Loucy (cell line): Measurements from ENCODE around the gene FLVCR2.

Experiments used
- H2AFZ ChIP-seq: fragments of 200-600 bp; sonication (generic); 2 replicates; pipeline ENCODE4 v1.6.0; 2016; ENCODE audit warnings: antibody characterized with exemption, mild to moderate bottlenecking, low read length, moderate library complexity
- H3F3A ChIP-seq: fragments of 200-600 bp; 2 replicates; pipeline ENCODE4 v1.6.0; 2016; ENCODE audit warnings: antibody characterized with exemption, low read depth, mild to moderate bottlenecking
- H3K27me3 ChIP-seq: fragments of 200-600 bp; sonication (generic); 2 replicates; pipeline ENCODE4 v1.6.1; 2014; ENCODE audit warnings: low read length, mild to moderate bottlenecking; ENCODE audit not compliant: insufficient read depth, poor library complexity, severe bottlenecking
- H3K36me3 ChIP-seq: fragments of 200-600 bp; sonication (generic); 2 replicates; pipeline ENCODE4 v1.6.1; 2016; ENCODE audit warnings: low read length; ENCODE audit not compliant: insufficient read depth
- H3K4me1 ChIP-seq: fragments of 200-600 bp; sonication (generic); 2 replicates; pipeline ENCODE4 v1.5.1; 2014; ENCODE audit warnings: low read length, mild to moderate bottlenecking; ENCODE audit not compliant: insufficient read depth, poor library complexity, severe bottlenecking
- H3K4me2 ChIP-seq: fragments of 200-600 bp; sonication (generic); 2 replicates; pipeline ENCODE4 v1.6.0; 2014; ENCODE audit warnings: antibody characterized with exemption, low read length, low read depth, mild to moderate bottlenecking; ENCODE audit not compliant: poor library complexity, severe bottlenecking
- H3K4me3 ChIP-seq: fragments of 200-600 bp; sonication (generic); 2 replicates; pipeline ENCODE4 v1.5.1; 2014; ENCODE audit warnings: low read length, mild to moderate bottlenecking, mixed read lengths; ENCODE audit not compliant: poor library complexity, severe bottlenecking
- H3K79me2 ChIP-seq: fragments of 200-600 bp; sonication (generic); 2 replicates; pipeline ENCODE4 v1.6.1; 2014; ENCODE audit warnings: low read length; ENCODE audit not compliant: insufficient read depth
- H3K9ac ChIP-seq: fragments of 200-600 bp; sonication (generic); 2 replicates; pipeline ENCODE4 v1.6.0; 2014; ENCODE audit warnings: mild to moderate bottlenecking, low read depth, low read length, moderate library complexity; ENCODE audit not compliant: poor library complexity, severe bottlenecking
- H3K9me2 ChIP-seq: fragments of 200-600 bp; sonication (generic); replicated peaks from 2 replicates; pipeline ENCODE4 v1.6.1; 2016; ENCODE audit warnings: low read depth, low read length, mixed read lengths
- H3K9me3 ChIP-seq: fragments of 200-600 bp; sonication (generic); 2 replicates; pipeline ENCODE4 v1.6.1; 2014; ENCODE audit warnings: mild to moderate bottlenecking, antibody characterized with exemption, low read length, low read depth; ENCODE audit not compliant: insufficient read depth
- H4K20me1 ChIP-seq: fragments of 200-600 bp; sonication (generic); 2 replicates; pipeline ENCODE4 v1.6.0; 2014; ENCODE audit warnings: antibody characterized with exemption, low read length, mild to moderate bottlenecking; ENCODE audit not compliant: insufficient read depth, poor library complexity, severe bottlenecking
- EZH2phosphoT487 ChIP-seq: fragments of 200-600 bp; IDR thresholded peaks from 2 replicates; pipeline ENCODE4 v1.6.1; 2018; ENCODE audit warnings: antibody characterized with exemption, mild to moderate bottlenecking, moderate library complexity, borderline replicate concordance
- TF ChIP-seq, protein P1 (sequence below): fragments of 200-600 bp; sonication (generic); conservative IDR thresholded peaks from 2 replicates; pipeline ENCODE4 v1.5.1; 2014; ENCODE audit warnings: mild to moderate bottlenecking, antibody characterized with exemption, low read length

The FLVCR2 gene

DNA sequence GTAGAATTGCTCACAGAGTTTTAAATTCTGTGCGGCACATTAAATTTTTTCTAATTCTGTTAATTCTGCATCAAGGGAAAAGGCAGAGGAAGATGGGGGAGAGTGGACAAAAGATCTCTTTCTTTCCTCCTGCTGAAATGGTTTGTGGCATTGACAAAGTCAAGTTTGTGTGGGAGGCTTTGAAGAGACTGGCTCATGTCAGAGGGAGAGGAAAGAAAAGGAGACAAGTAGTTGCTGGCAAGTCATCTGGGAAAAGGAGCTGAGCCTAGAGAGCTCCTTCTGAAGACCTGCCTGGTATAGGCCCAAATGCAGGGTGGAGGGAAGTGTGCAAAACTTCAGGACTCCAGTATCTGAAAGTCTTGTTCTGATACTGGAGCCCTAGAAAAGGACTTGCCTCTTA lies 119.0 kb downstream of the FLVCR2 start:
- H4K20me1 ChIP-seq: no peaks in the 10 kb centered on the region
- H3K36me3 ChIP-seq: peaks cover 84% of the 10 kb centered on the region; the same call in 1 of the 2 replicates
- H3K4me2 ChIP-seq: no peak overlapping the region
- no peaks in the 10 kb centered on the region for H3K79me2 ChIP-seq
- H3K27me3 ChIP-seq: no peaks in the 10 kb centered on the region
- no peak overlapping the region for H3K4me3 ChIP-seq
- H3F3A ChIP-seq: no peaks in the 10 kb centered on the region
- TF ChIP-seq EZH2phosphoT487: no peak
- TF ChIP-seq, protein P1, sequence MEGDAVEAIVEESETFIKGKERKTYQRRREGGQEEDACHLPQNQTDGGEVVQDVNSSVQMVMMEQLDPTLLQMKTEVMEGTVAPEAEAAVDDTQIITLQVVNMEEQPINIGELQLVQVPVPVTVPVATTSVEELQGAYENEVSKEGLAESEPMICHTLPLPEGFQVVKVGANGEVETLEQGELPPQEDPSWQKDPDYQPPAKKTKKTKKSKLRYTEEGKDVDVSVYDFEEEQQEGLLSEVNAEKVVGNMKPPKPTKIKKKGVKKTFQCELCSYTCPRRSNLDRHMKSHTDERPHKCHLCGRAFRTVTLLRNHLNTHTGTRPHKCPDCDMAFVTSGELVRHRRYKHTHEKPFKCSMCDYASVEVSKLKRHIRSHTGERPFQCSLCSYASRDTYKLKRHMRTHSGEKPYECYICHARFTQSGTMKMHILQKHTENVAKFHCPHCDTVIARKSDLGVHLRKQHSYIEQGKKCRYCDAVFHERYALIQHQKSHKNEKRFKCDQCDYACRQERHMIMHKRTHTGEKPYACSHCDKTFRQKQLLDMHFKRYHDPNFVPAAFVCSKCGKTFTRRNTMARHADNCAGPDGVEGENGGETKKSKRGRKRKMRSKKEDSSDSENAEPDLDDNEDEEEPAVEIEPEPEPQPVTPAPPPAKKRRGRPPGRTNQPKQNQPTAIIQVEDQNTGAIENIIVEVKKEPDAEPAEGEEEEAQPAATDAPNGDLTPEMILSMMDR: no peak
- H2AFZ ChIP-seq: no peak overlapping the region
- no peaks in the 10 kb centered on the region for H3K4me1 ChIP-seq
- no peaks in the 10 kb centered on the region for H3K9me3 ChIP-seq
- no peak overlapping the region for H3K9ac ChIP-seq
- no peaks in the 10 kb centered on the region for H3K9me2 ChIP-seq
